OCI-LY1 (cell line): Measurements from ENCODE around the gene SRGAP2C.
"Not testable (repeated sequence)": the region's sequence is repeated elsewhere in the genome, so short reads cannot be mapped to it uniquely, and the experiment has no call there.

Source experiments
- H2AFZ ChIP-seq: fragments of 200-600 bp; sonication (generic), shearing (Covaris generic); 2 replicates; pipeline ENCODE4 v1.6.0; 2014; ENCODE audit warnings: antibody characterized with exemption, mild to moderate bottlenecking, low read length
- H3F3A ChIP-seq: fragments of 200-600 bp; sonication (generic), shearing (Covaris generic); 2 replicates; pipeline ENCODE4 v1.6.0; 2014; ENCODE audit warnings: mild to moderate bottlenecking, antibody characterized with exemption, low read length, moderate library complexity; ENCODE audit not compliant: insufficient read depth
- H3K27ac ChIP-seq: fragments of 200-600 bp; sonication (generic); 2 replicates; pipeline ENCODE4 v1.5.1; 2014; ENCODE audit warnings: low read length, mixed run types, mild to moderate bottlenecking, low read depth; ENCODE audit not compliant: poor library complexity, severe bottlenecking
- H3K27me3 ChIP-seq: fragments of 200-600 bp; sonication (generic); 2 replicates; pipeline ENCODE4 v1.6.0; 2014; ENCODE audit warnings: antibody characterized with exemption, mild to moderate bottlenecking, low read length, moderate library complexity; ENCODE audit not compliant: insufficient read depth
- H3K36me3 ChIP-seq: fragments of 200-600 bp; sonication (generic); 2 replicates; pipeline ENCODE4 v1.6.1; 2014; ENCODE audit warnings: mild to moderate bottlenecking, antibody characterized with exemption, low read length, moderate library complexity, mixed read lengths; ENCODE audit not compliant: insufficient read depth
- H3K4me1 ChIP-seq: fragments of 200-600 bp; sonication (generic); 2 replicates; pipeline ENCODE4 v1.5.1; 2014; ENCODE audit warnings: mild to moderate bottlenecking, low read length, moderate library complexity; ENCODE audit not compliant: insufficient read depth, severe bottlenecking
- H3K4me2 ChIP-seq: fragments of 200-600 bp; sonication (generic), shearing (Covaris generic); 2 replicates; pipeline ENCODE4 v1.6.1; 2014; ENCODE audit warnings: low read length
- H3K4me3 ChIP-seq: fragments of 200-600 bp; sonication (generic); 2 replicates; pipeline ENCODE4 v1.5.1; 2014; ENCODE audit warnings: low read length, low read depth, mild to moderate bottlenecking, mixed read lengths; ENCODE audit not compliant: poor library complexity, severe bottlenecking
- H3K79me2 ChIP-seq: fragments of 200-600 bp; shearing (Covaris generic); 2 replicates; pipeline ENCODE4 v1.6.1; 2016; ENCODE audit warnings: mixed run types, low read length, mixed read lengths; ENCODE audit not compliant: insufficient read depth
- H3K9ac ChIP-seq: fragments of 200-600 bp; sonication (generic), shearing (Covaris generic); 2 replicates; pipeline ENCODE4 v1.6.1; 2014; ENCODE audit warnings: mild to moderate bottlenecking, low read length, mixed read lengths
- H3K9me2 ChIP-seq: fragments of 200-600 bp; sonication (generic), shearing (Covaris generic); 2 replicates; pipeline ENCODE4 v1.6.1; 2014; ENCODE audit warnings: low read depth, mild to moderate bottlenecking, low read length, mixed read lengths
- H3K9me3 ChIP-seq: fragments of 200-600 bp; shearing (Covaris generic); 2 replicates; pipeline ENCODE4 v1.6.1; 2014; ENCODE audit warnings: low read length, mixed read lengths
- H4K20me1 ChIP-seq: fragments of 200-600 bp; sonication (generic), shearing (Covaris generic); 2 replicates; pipeline ENCODE4 v1.6.0; 2016; ENCODE audit warnings: mild to moderate bottlenecking, low read length; ENCODE audit not compliant: insufficient read depth
- CTCF ChIP-seq: fragments of 200-600 bp; sonication (generic), shearing (Covaris generic); IDR thresholded peaks from 2 replicates; pipeline ENCODE4 v1.5.1; 2017; ENCODE audit warnings: mild to moderate bottlenecking, antibody characterized with exemption, low read length, moderate library complexity, mixed read lengths
- EZH2 ChIP-seq: fragments of 200-600 bp; sonication (generic), shearing (Covaris generic); IDR thresholded peaks from 2 replicates; pipeline ENCODE4 v1.8.0; 2017; ENCODE audit warnings: borderline replicate concordance, mixed run types, mild to moderate bottlenecking, antibody characterized with exemption, low read length, moderate library complexity, mixed read lengths

SRGAP2C gene

GRCh38 chr1:121438862-121439261, 254.1 kb downstream of the SRGAP2C start:
- not testable (repeated sequence) for H3K9me2 ChIP-seq, H3K79me2 ChIP-seq, H3K9ac ChIP-seq, H4K20me1 ChIP-seq, H3K9me3 ChIP-seq, H3F3A ChIP-seq, H3K27ac ChIP-seq, H3K27me3 ChIP-seq, H2AFZ ChIP-seq, H3K4me2 ChIP-seq, H3K36me3 ChIP-seq, H3K4me3 ChIP-seq, H3K4me1 ChIP-seq

DNA sequence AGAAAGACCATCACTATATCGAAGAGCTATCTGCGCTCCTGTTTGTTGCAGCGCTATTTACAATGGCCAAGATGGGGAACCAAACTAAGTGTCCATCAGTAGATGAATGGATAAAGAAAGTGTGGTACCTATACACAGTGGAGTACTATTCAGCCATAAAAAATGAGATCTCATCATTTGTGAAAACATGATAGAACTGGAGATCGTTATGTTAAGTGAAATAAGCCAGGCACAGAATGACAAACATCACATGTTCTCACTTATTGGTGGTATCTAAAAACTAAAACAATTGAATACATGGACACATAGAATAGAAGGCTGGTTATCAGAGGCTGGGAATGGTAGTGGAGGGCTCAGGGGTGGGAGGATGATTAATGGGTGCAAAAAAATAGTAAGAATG, 256.2 kb downstream of the SRGAP2C start:
- Histone ChIP-seq H2AFZ (no peak overlapping the region), H3K27me3 (no peaks in the 10 kb centered on the region), H4K20me1 (no peaks in the 10 kb centered on the region), H3K36me3 (no peaks in the 10 kb centered on the region), H3K79me2 (no peaks in the 10 kb centered on the region), H3K9ac (no peak overlapping the region), H3K9me3 (0 out of 2 replicates have a peak, but pooled peaks cover 4% of the 10 kb centered on the region), H3K27ac (no peak overlapping the region), H3K9me2 (no peaks in the 10 kb centered on the region), H3K4me1 (no peaks in the 10 kb centered on the region), H3K4me2 (no peak overlapping the region), H3K4me3 (no peak overlapping the region), H3F3A (no peaks in the 10 kb centered on the region)
- TF ChIP-seq CTCF (no peak), EZH2 (no peak)
